GM13977 (cell line): ENCODE measurements around the gene CCDC71L.

Source experiments
- DNase-seq: peaks from one replicate; pipeline ENCODE4 v3.0.0; 2012; ENCODE audit warnings: low spot score
- in situ Hi-C: fragments of 300-500 bp; cut with MboI; formaldehyde crosslinking; loops from one replicate; pipeline ENCODE4 v1.12.0; 2022; ENCODE audit warnings: low sequenced_read_pairs, low pct_unique_long_range_greater_than_20kb, mixed read lengths, inconsistent platforms; ENCODE audit not compliant: unreplicated experiment
- TF ChIP-seq, protein P1 (sequence below): IDR thresholded peaks from 2 replicates; pipeline ENCODE4 v1.5.1; 2012; ENCODE audit warnings: mild to moderate bottlenecking, control low read depth; ENCODE audit not compliant: insufficient read depth; ENCODE audit errors: extremely low read depth, missing control alignments

The CCDC71L gene

DNA sequence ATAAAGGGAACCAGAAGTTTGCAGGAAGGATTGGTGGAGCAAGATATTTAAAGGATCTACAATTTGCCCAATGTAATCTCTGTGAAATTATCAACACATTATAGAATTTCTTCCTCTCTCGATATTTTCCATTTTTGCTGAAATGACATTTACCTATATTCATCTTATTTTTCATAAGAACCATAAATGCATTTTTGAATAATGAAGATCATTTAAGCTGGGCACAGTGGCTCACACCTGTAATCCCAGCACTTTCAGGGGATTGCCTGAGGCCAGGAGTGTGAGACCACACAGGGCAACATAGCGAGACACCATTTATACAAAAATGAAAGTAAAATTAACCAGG lies 37.7 kb downstream of the CCDC71L start:
- TF ChIP-seq, protein P1, sequence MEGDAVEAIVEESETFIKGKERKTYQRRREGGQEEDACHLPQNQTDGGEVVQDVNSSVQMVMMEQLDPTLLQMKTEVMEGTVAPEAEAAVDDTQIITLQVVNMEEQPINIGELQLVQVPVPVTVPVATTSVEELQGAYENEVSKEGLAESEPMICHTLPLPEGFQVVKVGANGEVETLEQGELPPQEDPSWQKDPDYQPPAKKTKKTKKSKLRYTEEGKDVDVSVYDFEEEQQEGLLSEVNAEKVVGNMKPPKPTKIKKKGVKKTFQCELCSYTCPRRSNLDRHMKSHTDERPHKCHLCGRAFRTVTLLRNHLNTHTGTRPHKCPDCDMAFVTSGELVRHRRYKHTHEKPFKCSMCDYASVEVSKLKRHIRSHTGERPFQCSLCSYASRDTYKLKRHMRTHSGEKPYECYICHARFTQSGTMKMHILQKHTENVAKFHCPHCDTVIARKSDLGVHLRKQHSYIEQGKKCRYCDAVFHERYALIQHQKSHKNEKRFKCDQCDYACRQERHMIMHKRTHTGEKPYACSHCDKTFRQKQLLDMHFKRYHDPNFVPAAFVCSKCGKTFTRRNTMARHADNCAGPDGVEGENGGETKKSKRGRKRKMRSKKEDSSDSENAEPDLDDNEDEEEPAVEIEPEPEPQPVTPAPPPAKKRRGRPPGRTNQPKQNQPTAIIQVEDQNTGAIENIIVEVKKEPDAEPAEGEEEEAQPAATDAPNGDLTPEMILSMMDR = no peak
- in situ Hi-C loops = no loop called here
- no peak for DNase-seq

GRCh38 chr7:106622654-106623314 lies 38.2 kb downstream of the CCDC71L start:
- TF ChIP-seq, protein P1 = no peak
- no peak for DNase-seq
- in situ Hi-C loops = no loop called here

DNA sequence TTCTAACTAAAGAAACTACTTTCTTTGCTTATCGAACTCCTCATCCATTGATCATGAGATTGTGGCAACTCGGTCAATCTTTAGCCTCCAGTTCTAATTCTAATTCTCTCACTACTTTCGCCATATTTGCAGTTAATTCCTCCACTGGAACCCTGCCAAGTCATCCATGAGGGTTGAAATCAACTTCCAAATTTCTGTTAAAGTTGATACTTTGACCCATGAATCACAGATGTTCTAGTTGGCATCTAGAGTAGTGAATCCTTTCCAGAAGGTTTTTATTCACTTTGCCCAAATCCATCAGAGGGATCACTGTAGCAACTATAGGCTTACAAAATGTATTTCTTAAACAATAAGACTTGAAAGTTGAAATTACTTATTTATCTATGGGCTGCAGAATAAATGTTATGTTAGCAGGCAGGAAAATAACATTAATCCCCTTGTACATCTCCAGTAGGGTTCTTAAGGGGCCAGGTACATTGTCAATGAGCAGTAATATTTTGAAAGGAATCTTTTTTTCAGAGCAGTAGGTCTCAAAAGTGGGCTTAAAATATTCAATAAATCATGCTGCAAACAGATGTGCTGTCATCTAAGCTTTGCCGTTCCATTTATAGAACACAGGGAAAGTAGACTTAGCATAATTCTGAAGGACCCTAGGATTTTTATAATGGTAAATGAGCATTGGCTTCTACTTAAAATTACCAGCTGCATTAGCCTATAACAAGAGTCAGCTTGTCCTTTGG lies 39.4 kb downstream of the CCDC71L start:
- TF ChIP-seq, protein P1 = no peak
- in situ Hi-C loops = no loop called here
- DNase-seq = no peak

- DNase-seq = no peak
- TF ChIP-seq, protein P1 = no peak
- in situ Hi-C loops = no loop called here
These were observed 40.3 kb downstream of the CCDC71L start for GRCh38 chr7:106620676-106621075.

- DNase-seq = no peak
- in situ Hi-C loops = no loop called here
- TF ChIP-seq, protein P1 = no peak
These were observed 40.9 kb downstream of the CCDC71L start for GRCh38 chr7:106620034-106620433.

DNA sequence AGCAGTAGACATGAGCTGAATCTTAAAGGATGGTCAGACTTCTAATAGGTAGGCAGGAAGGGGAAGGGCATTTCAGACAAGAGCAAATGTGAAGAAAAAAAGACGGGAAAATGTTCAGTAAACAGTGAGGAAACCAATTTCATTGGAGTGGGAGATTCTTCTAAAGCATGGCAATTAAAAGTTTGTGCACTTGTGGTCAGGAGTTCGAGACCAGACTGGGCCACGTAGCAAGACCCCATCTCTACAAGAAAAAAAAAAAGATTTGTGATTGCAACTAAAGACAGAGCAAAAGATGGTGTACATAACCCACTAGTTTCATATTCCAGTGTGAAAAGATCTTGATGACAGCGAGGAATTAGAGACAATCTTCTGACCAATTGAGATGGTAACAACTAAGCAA lies 41.7 kb downstream of the CCDC71L start:
- TF ChIP-seq, protein P1 = no peak
- in situ Hi-C loops = no loop called here
- DNase-seq = no peak
